ENCODE data around the gene P2RX1. TPM values are rescaled to one million over a fixed set of nuclear protein-coding genes. Genes with fewer than 3 reads are reported as not detected.

Gene P2RX1
- total and polyA plus RNA-seq, 2 donors (not counting 1 experiment from before 2014, with no cell fraction given): 25.7 to 84.7 TPM

DNA sequence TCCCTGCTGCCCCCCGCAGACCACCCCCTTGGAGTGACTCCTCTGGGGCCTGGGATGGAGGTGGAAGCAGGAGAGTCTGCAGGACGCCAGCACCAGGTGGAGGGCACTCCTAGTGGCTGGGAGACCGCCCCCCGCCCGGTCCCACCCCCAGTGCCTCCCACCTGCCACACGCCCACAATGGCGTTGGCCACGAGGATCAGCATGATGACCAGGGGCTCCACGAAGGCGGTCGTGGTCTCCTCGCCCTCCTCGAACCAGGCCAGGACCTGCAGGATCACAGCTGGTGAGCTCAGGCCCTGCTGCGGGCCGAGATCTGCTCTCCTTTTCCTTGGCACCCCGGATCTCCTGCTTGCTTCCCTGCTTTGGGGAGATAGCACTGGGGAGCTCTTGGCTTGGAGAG, 35.2 kb upstream of the P2RX1 start:
- no peak overlapping the region for H3K27ac Mint-ChIP-seq
- ChIA-PET CTCF (interaction anchor here (1.5 kb wide), 1 partner anchor 13 kb away, joined by 3 read pairs; no protein-coding TSS in a partner anchor), POLR2A (interaction anchor here (0.6 to 1.6 kb wide), 2 partner anchors 10 to 35 kb away, joined by 5 to 7 read pairs; partner anchors contain the start of gene P2RX1)
- no peaks in the 10 kb centered on the region for H3K27me3 ChIP-seq (replicated peaks in 1 of 4; ENCODE audit: control extremely low read depth in 1 of 4, control insufficient read depth in 3 of 4, insufficient read depth in 4 of 4, low read length in 3 of 4)
- H3K9me3 ChIP-seq (ENCODE audit: control extremely low read depth in 1 of 3, control insufficient read depth in 2 of 3, insufficient read depth in 1 of 3, low read length in 2 of 3): no peaks in the 10 kb centered on the region
- peaks cover 8% of the 10 kb centered on the region for H3K4me1 Mint-ChIP-seq
- TF ChIP-seq, protein P1, sequence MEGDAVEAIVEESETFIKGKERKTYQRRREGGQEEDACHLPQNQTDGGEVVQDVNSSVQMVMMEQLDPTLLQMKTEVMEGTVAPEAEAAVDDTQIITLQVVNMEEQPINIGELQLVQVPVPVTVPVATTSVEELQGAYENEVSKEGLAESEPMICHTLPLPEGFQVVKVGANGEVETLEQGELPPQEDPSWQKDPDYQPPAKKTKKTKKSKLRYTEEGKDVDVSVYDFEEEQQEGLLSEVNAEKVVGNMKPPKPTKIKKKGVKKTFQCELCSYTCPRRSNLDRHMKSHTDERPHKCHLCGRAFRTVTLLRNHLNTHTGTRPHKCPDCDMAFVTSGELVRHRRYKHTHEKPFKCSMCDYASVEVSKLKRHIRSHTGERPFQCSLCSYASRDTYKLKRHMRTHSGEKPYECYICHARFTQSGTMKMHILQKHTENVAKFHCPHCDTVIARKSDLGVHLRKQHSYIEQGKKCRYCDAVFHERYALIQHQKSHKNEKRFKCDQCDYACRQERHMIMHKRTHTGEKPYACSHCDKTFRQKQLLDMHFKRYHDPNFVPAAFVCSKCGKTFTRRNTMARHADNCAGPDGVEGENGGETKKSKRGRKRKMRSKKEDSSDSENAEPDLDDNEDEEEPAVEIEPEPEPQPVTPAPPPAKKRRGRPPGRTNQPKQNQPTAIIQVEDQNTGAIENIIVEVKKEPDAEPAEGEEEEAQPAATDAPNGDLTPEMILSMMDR (IDR thresholded peaks at IDR 0.05): no peak
- no peak for TF ChIP-seq EZH2 (IDR thresholded peaks at IDR 0.05; ENCODE audit: borderline replicate concordance, insufficient read depth, low read depth, low read length, poor library complexity, severe bottlenecking)
- no peak overlapping the region for H3K9ac ChIP-seq (ENCODE audit: low read length)
- no peak overlapping the region for H2AFZ ChIP-seq (ENCODE audit: insufficient read depth, low read depth, low read length, poor library complexity, severe bottlenecking)
- H3K79me2 ChIP-seq (ENCODE audit: control insufficient read depth, insufficient read depth, low read length): peaks cover 90% of the 10 kb centered on the region
- no peak overlapping the region for H3K4me3 ChIP-seq (ENCODE audit: control extremely low read depth in 1 of 5, extremely low read depth in 1 of 5, insufficient read depth in 1 of 5, low read depth in 2 of 5, low read length in 4 of 5)
- DNase-seq (no peak), ATAC-seq (ENCODE audit: low read depth) (no peak)
- peaks cover 98% of the 10 kb centered on the region for H4K20me1 ChIP-seq (ENCODE audit: control insufficient read depth, insufficient read depth, low read length, poor library complexity, severe bottlenecking)
- intact Hi-C loops (cut with micrococcal nuclease): no loop called here
- peaks cover 0 to 83% of the 10 kb centered on the region in 2 experiments for H3K36me3 ChIP-seq (replicated peaks in 1 of 2; ENCODE audit: control extremely low read depth in 1 of 2, control insufficient read depth in 1 of 2, extremely low read depth in 1 of 2, insufficient read depth in 2 of 2, low read length in 1 of 2)
- H3K4me2 ChIP-seq (replicated peaks; ENCODE audit: low read depth, low read length, poor library complexity, severe bottlenecking): no peak overlapping the region
- H3K4me1 ChIP-seq (ENCODE audit: control insufficient read depth in 2 of 2, insufficient read depth in 2 of 2, low read length in 2 of 2): peaks cover 4 to 16% of the 10 kb centered on the region in 2 donors
- no peaks in the 10 kb centered on the region for H3K9me3 Mint-ChIP-seq (ENCODE audit: insufficient read depth)
- H3K27ac ChIP-seq (ENCODE audit: low read length in 2 of 2): no peak overlapping the region
- WGBS (ENCODE audit: insufficient coverage): 93% methylated on average over 11 of the region's 16 CpGs
- no peak overlapping the region for H3K4me3 Mint-ChIP-seq
- no peaks in the 10 kb centered on the region for H3K27me3 Mint-ChIP-seq

DNA sequence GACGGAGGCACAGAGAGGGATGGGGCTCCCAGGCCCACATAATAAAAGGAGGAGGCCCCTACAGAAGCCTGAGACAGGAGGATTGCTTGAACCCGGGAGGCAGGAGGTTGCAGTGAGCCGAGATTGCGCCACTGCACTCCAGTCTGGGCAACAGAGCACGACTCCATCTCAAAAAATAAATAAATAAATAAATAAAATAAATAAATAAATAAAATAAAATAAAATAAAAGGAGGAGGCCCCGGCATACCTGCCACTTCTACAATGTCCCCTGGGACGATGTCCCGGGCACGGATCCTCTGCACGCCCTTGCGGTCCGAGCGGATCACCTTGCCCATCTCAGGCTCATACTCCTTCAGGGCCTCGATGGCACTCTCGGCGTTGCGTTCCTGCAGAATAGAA, 34.7 kb upstream of the P2RX1 start:
- H3K27ac Mint-ChIP-seq: no peak overlapping the region

More for the DNA sequence above, 34.7 kb upstream of the P2RX1 start:
- Mint-ChIP-seq H3K4me3 (no peak overlapping the region), H3K27me3 (no peaks in the 10 kb centered on the region), H3K9me3 (ENCODE audit: insufficient read depth) (no peaks in the 10 kb centered on the region), H3K4me1 (peaks cover 4% of the 10 kb centered on the region)
- intact Hi-C loops (cut with micrococcal nuclease): no loop called here
- H2AFZ ChIP-seq (ENCODE audit: insufficient read depth, low read depth, low read length, poor library complexity, severe bottlenecking): no peak overlapping the region
- no peaks in the 10 kb centered on the region for H3K9me3 ChIP-seq (ENCODE audit: control extremely low read depth in 1 of 3, control insufficient read depth in 2 of 3, insufficient read depth in 1 of 3, low read length in 2 of 3)
- POLR2A ChIA-PET: interaction anchor here (1.6 kb wide), 1 partner anchor 10 kb away, joined by 5 read pairs; no protein-coding TSS in a partner anchor
- ATAC-seq (ENCODE audit: low read depth) (no peak), DNase-seq (no peak)
- no peak overlapping the region for H3K4me3 ChIP-seq (ENCODE audit: control extremely low read depth in 1 of 5, extremely low read depth in 1 of 5, insufficient read depth in 1 of 5, low read depth in 2 of 5, low read length in 4 of 5)
- peaks cover 89% of the 10 kb centered on the region for H3K79me2 ChIP-seq (ENCODE audit: control insufficient read depth, insufficient read depth, low read length)
- CTCF ChIA-PET: no interaction called here
- H3K27me3 ChIP-seq (replicated peaks in 1 of 4; ENCODE audit: control extremely low read depth in 1 of 4, control insufficient read depth in 3 of 4, insufficient read depth in 4 of 4, low read length in 3 of 4): no peaks in the 10 kb centered on the region
- H3K36me3 ChIP-seq (replicated peaks in 1 of 2; ENCODE audit: control extremely low read depth in 1 of 2, control insufficient read depth in 1 of 2, extremely low read depth in 1 of 2, insufficient read depth in 2 of 2, low read length in 1 of 2): peaks cover 0 to 84% of the 10 kb centered on the region in 2 experiments
- TF ChIP-seq, protein P1 (IDR thresholded peaks at IDR 0.05): no peak
- TF ChIP-seq EZH2 (IDR thresholded peaks at IDR 0.05; ENCODE audit: borderline replicate concordance, insufficient read depth, low read depth, low read length, poor library complexity, severe bottlenecking): no peak
- peaks cover 0 to 12% of the 10 kb centered on the region in 2 donors for H3K4me1 ChIP-seq (ENCODE audit: control insufficient read depth in 2 of 2, insufficient read depth in 2 of 2, low read length in 2 of 2)
- no peak overlapping the region for H3K4me2 ChIP-seq (replicated peaks; ENCODE audit: low read depth, low read length, poor library complexity, severe bottlenecking)
- peaks cover 98% of the 10 kb centered on the region for H4K20me1 ChIP-seq (ENCODE audit: control insufficient read depth, insufficient read depth, low read length, poor library complexity, severe bottlenecking)
- 98% methylated on average over 9 of the region's 17 CpGs for WGBS (ENCODE audit: insufficient coverage)
- H3K27ac ChIP-seq (ENCODE audit: low read length in 2 of 2): no peak overlapping the region
- H3K9ac ChIP-seq (ENCODE audit: low read length): no peak overlapping the region
